ENCODE data around the gene CHRNA7.

Gene CHRNA7

DNA sequence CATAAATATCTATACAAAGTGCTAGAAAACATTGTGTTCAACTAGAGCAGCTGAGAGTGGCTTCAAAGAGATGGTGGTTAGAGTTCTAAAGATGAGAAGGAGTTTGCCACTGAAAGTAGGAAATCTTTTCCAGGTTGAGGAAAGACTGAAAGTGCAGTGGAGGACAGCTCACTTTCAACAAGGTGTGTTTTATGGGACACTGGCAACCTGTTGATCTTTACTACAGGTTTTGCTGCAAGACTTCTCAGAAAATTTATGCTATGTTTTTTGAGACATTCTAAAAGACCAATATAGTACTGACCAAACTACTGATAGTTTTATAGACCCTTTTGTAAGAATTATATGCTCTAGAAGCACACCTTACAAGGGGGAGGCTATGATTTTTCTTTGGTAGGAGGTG is 3.8 kb downstream of the CHRNA7 start:
- H3K4me3 ChIP-seq, result no peak overlapping the region
- TF ChIP-seq, protein P1, sequence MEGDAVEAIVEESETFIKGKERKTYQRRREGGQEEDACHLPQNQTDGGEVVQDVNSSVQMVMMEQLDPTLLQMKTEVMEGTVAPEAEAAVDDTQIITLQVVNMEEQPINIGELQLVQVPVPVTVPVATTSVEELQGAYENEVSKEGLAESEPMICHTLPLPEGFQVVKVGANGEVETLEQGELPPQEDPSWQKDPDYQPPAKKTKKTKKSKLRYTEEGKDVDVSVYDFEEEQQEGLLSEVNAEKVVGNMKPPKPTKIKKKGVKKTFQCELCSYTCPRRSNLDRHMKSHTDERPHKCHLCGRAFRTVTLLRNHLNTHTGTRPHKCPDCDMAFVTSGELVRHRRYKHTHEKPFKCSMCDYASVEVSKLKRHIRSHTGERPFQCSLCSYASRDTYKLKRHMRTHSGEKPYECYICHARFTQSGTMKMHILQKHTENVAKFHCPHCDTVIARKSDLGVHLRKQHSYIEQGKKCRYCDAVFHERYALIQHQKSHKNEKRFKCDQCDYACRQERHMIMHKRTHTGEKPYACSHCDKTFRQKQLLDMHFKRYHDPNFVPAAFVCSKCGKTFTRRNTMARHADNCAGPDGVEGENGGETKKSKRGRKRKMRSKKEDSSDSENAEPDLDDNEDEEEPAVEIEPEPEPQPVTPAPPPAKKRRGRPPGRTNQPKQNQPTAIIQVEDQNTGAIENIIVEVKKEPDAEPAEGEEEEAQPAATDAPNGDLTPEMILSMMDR (IDR thresholded peaks at IDR 0.05), result no peak
- DNase-seq (ENCODE audit: low spot score), result no peak
- H3K27ac ChIP-seq, result no peak overlapping the region

DNA sequence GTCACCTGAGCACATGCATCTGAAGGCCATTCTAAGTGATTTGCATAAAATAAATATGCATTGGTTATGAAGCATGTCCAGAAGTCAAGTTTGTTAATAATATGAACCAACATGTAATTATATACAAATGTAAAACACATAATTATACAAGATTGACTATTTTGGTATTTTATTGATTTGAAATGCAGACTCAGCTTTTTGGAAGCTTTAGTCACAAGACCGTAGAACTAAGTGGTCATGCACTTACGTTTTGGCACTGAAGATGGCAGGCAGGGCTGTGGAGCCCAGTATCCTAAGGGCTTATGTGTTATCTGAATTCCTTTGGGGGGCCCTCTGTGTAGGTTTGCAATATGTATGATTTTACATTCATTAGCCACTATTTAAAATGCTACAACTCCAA is 5.0 kb downstream of the CHRNA7 start:
- TF ChIP-seq, protein P1 (IDR thresholded peaks at IDR 0.05), result no peak
- Histone ChIP-seq H3K4me3 (no peak overlapping the region), H3K27ac (no peak overlapping the region)
- no peak for DNase-seq (ENCODE audit: low spot score)

DNA sequence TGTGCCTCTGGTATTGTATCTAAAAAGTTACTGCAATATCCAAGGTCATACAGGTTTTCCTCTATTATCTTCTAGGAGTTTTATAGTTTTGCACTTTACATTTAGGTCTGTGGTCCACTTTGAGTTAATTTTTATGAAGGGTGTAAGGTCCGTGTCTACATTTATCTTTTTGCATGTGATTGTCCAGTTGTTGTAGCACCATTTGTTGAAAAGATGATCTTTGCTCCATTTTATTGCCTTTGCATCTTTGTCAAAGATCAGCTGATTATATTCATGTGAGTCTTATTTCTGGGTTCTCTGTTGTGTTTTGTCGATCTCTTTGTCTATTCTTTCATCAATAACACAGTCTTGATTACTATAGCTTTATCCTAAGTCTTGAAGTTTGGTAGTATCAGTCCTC is 6.7 kb downstream of the CHRNA7 start:
- TF ChIP-seq, protein P1 (IDR thresholded peaks at IDR 0.05), result no peak
- no peak for DNase-seq (ENCODE audit: low spot score)
- H3K27ac ChIP-seq, result no peak overlapping the region

DNA sequence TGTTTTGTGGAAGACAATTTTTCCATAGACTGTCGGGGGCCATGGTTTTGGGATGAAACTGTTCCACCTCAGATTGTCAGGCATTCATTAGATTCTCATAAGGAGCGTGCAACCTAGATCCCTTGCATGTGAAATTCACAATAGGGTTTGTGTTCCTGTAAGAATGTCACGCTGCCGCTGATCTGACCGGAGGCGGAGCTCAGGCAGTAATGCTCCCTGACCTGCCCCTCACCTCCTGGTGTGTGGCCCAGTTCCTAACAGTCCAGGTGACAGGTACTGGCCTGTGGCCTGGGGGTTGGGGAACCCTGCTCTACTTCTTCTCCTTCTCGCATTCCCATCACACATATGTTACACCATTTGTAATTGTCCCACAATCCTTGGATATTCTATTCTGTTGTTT is 11.0 kb downstream of the CHRNA7 start:
- Histone ChIP-seq H3K27ac (no peak overlapping the region), H3K4me3 (no peak overlapping the region)
- DNase-seq (ENCODE audit: low spot score), result no peak
- TF ChIP-seq, protein P1 (IDR thresholded peaks at IDR 0.05), result no peak

More for the DNA sequence above, 6.7 kb downstream of the CHRNA7 start:
- H3K4me3 ChIP-seq, result no peak overlapping the region

DNA sequence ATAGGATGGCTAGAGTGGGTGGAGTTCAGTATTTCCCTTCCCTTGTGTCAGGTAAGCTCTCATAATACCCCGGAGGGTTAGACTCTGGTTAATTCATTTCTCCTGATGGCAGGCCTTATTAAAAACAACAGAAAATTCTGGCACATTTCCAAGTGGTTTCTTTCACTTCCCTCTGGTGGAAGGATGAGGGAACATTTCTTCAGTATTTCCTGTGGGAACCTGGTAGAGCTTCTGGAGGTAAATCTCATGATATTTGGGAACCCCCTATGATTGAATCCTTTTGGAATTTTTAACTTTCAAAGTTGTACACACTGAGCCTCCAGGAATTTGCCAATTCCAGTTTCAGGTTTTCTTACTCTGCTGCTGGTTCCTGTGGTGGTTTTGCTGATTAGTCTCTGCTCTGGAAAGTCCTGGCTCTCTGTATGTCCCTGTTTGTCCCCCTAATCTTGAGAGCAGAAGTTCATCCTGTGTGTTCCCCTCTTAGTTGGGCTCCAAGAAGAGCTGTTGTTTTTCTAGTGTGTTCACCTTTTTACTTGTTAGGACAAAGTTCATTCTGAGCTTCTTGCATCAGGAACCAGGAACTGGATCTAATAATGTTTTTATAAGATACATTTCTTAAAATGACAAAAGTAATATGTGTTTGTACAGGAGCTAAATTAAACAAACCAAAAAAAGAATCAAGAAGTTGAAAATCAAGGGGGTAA is 12.1 kb downstream of the CHRNA7 start:
- Histone ChIP-seq H3K4me3 (no peak overlapping the region), H3K27ac (no peak overlapping the region)
- no peak for DNase-seq (ENCODE audit: low spot score)
- TF ChIP-seq, protein P1 (IDR thresholded peaks at IDR 0.05), result no peak

DNA sequence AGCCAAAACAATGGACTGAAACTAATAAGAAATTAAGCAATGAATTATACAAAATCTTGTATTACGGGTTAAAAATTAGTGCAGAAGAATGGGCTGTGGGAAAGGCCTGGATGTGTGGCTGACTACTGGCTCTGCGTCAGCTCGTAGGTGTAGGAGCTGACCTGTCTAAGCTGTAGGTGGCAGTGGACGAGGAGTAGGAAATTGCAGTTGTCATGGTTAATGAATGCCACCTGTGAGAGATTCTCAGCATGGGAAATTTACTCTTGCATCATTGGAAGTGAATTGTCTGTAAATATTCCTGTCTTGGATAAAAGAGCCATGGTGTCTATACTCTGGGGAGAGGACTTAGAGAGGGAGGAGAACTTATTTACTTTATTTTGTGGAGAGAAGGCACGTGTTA is 23.4 kb downstream of the CHRNA7 start:
- no peak for DNase-seq (ENCODE audit: low spot score)
- Histone ChIP-seq H3K4me3 (no peak overlapping the region), H3K27ac (no peak overlapping the region)
- TF ChIP-seq, protein P1 (IDR thresholded peaks at IDR 0.05), result no peak

DNA sequence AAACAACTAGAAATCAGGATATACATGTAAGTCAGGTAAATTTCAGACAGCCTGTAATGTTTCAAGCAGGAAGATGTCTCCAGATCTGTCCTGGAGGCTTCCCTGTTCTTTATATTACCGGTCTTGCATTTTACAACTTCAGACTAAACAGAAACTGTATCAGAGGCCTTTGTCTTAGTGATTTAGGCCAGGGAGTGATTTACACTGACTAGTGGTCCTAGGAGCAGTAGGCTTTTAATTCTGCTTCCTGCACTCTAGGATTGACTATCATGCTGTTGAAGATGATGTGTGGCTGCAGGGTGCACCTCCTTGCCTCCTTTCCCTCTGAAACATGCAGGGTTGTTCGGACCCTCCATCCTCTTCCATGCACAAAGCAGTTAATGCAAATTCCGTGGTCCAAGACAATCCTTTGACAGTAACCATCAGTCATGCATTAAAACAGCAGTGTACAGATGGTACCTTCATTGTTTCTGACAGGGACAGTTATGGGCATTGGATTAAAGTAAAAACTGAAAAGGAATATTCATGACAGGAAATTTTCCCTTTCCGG is 27.6 kb downstream of the CHRNA7 start:
- TF ChIP-seq, protein P1 (IDR thresholded peaks at IDR 0.05), result no peak
- Histone ChIP-seq H3K27ac (no peak overlapping the region), H3K4me3 (no peak overlapping the region)
- no peak for DNase-seq (ENCODE audit: low spot score)

Data from coronary artery (tissue), 2 donors.